NCI-H524 treated with DMSO at 0.1 percent for 48 hours (cell line): ENCODE data around the gene HBA2.
A peak's percentile ranks its signal among the peaks of the same experiment; 100 is the strongest.
"Not testable (repeated sequence)": the region's sequence is repeated elsewhere in the genome, so short reads cannot be mapped to it uniquely, and the experiment has no call there.

Experiments
- DNase-seq: peaks from one replicate; lab custom pipeline; 2025; lab: John Stamatoyannopoulos, UW

HBA2 gene

GRCh38 chr16:175011-175949 lies 2.6 kb downstream of the HBA2 start:
- DNase-seq: no peak

DNA sequence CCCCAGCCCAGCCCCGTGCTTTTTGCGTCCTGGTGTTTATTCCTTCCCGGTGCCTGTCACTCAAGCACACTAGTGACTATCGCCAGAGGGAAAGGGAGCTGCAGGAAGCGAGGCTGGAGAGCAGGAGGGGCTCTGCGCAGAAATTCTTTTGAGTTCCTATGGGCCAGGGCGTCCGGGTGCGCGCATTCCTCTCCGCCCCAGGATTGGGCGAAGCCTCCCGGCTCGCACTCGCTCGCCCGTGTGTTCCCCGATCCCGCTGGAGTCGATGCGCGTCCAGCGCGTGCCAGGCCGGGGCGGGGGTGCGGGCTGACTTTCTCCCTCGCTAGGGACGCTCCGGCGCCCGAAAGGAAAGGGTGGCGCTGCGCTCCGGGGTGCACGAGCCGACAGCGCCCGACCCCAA lies 3.3 kb downstream of the HBA2 start:
- DNase-seq: not testable (repeated sequence)

GRCh38 chr16:176477-177382 lies 4.1 kb downstream of the HBA2 start, which contains the start of gene HBA1:
TSS of gene HBA1 (plus strand) at chr16:176680. CDS start at chr16:176717, 37 bp downstream.
- not testable (repeated sequence) for DNase-seq

DNA sequence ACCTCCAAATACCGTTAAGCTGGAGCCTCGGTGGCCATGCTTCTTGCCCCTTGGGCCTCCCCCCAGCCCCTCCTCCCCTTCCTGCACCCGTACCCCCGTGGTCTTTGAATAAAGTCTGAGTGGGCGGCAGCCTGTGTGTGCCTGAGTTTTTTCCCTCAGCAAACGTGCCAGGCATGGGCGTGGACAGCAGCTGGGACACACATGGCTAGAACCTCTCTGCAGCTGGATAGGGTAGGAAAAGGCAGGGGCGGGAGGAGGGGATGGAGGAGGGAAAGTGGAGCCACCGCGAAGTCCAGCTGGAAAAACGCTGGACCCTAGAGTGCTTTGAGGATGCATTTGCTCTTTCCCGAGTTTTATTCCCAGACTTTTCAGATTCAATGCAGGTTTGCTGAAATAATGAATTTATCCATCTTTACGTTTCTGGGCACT lies 4.7 kb downstream of the HBA2 start:
- no peak for DNase-seq

- DNase-seq: no peak
These were observed 5.4 kb downstream of the HBA2 start for GRCh38 chr16:177981-178667.

- DNase-seq: no peak
These were observed 6.0 kb downstream of the HBA2 start for GRCh38 chr16:178668-179015.

DNA sequence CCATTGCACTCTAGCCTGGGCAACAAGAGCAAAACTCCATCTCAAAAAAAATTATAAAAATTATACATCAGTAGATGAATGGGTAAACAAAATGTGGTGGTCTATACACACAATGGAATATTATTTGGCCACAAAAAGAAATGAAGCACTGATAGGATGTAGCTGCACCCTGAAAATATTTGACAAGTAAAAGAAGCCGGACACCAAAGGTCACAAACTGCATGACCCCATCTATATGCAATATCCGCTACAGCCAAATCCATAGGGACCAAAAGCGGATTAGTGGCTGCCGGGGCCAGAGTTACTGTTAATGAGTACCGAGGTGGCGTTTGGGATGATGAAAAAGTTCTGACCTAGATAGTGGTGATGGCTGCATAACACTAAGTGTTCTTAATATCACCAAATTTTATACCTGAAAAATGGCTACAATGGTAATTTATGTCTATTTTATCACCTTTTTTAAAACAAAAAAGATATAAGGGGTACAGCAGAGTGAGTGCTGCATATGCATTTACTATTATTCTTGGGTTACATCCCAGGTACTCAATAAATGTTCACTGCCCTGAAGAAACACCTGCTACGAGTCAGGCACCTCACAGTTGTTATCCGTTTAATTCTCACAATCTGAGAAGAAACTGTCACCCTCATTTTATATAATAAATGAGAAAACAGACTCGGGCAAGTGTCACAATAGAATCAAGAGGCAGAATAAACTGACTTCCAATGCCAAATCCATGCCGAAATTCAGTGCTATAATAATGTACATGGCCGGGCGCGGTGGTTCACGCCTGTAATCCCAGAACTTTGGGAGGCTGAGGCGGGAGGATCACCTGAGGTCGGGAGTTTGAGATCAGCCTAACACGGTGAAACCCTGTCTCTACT lies 6.8 kb downstream of the HBA2 start:
- DNase-seq: no peak

DNA sequence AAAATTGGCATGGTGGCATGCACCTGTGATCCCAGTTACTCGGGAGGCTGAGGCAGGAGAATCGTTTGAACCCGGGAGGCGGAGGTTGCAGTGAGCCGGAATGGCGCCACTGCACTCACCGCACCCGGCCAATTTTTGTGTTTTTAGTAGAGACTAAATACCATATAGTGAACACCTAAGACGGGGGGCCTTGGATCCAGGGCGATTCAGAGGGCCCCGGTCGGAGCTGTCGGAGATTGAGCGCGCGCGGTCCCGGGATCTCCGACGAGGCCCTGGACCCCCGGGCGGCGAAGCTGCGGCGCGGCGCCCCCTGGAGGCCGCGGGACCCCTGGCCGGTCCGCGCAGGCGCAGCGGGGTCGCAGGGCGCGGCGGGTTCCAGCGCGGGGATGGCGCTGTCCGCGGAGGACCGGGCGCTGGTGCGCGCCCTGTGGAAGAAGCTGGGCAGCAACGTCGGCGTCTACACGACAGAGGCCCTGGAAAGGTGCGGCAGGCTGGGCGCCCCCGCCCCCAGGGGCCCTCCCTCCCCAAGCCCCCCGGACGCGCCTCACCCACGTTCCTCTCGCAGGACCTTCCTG lies 7.5 kb downstream of the HBA2 start, which contains the start of gene HBQ1:
Gene HBQ1, plus strand, starts transcription at position 359 of the 575 bp plus-strand sequence. Its CDS starts 28 bp downstream, at position 387.
- DNase-seq: no peak

DNA sequence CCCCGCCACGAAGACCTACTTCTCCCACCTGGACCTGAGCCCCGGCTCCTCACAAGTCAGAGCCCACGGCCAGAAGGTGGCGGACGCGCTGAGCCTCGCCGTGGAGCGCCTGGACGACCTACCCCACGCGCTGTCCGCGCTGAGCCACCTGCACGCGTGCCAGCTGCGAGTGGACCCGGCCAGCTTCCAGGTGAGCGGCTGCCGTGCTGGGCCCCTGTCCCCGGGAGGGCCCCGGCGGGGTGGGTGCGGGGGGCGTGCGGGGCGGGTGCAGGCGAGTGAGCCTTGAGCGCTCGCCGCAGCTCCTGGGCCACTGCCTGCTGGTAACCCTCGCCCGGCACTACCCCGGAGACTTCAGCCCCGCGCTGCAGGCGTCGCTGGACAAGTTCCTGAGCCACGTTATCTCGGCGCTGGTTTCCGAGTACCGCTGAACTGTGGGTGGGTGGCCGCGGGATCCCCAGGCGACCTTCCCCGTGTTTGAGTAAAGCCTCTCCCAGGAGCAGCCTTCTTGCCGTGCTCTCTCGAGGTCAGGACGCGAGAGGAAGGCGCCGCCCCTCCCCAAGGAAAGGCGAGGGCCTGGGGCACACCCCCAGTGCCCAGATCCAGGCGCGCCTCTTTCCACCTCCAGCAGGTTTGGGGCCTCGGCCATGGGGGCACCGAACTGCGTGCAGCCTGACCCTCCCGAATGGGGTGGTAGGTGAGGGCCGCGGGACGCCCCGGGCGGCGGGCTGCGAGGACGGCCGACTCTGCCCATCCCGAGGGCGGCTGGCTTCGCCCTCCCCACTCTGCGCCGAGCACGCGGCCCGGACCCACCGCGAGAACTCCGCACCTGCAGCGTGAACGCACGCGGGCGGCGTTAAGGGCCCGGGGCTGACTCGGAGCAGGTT lies 8.2 kb downstream of the HBA2 start:
- DNase-seq: peak; percentile 60

DNA sequence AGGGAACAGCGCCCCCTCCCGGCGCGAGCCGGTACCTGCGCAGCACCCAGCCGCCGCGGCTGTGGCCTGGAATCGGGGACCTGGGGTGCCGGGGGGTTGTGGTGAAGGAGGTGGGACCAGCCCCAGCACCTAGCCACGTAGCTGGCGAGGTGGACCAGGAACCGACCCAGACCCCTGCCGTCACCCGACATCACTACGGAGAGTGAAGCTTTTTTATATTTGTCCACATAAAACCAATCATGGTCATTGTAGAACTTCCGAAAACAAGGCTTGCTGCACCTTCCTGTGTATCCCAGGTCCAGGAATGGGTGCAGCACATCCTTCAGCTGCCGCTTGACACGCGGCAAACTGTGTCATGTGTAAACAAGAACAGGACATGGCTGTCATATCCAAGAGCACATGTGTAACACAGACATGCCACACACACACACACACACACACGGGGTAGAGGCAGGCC lies 8.9 kb downstream of the HBA2 start:
- DNase-seq: no peak

GRCh38 chr16:183005-183404 lies 10.3 kb downstream of the HBA2 start:
- no peak for DNase-seq

DNA sequence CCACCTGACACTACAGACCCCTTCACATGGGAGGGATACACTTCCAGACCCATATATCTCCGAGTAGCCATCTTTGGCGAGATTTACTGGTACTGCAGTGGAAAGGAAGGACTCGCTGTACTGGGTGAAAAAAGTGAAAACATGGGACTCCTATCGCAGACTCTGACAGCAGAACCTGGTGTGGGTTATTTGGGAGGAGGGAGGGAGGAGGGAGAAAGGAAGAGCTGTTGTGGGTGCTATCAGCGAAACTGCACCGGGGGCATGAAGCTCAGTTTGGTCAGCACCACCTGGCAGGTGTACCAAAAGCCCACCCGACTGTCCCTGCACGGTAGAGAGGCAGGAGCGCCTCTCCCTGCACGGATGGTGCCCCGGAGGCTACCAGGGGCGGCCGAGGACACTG lies 12.5 kb downstream of the HBA2 start:
- no peak for DNase-seq

GRCh38 chr16:185691-186090 lies 13.0 kb downstream of the HBA2 start:
- DNase-seq: no peak

- DNase-seq: no peak
These were observed 14.7 kb downstream of the HBA2 start for GRCh38 chr16:187330-187729.

DNA sequence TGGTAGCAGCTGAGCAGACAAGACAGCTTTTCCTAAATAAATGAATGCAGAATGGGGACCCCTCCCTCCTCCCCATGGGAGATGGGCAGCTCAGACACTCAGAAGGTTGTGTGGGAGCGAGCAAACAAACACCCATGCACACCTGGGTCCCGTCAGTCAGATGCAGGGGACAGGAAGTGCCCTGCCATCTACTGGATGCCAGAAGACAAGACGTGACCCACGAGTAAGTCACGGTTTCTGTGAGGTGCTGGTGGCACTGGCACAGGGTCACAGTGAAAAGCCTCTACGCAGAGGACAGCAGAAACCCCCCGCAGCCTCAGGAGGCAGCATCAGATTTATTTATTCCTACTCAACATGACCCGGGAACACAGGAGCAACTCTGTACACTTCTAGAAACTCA lies 16.0 kb downstream of the HBA2 start:
- no peak for DNase-seq

DNA sequence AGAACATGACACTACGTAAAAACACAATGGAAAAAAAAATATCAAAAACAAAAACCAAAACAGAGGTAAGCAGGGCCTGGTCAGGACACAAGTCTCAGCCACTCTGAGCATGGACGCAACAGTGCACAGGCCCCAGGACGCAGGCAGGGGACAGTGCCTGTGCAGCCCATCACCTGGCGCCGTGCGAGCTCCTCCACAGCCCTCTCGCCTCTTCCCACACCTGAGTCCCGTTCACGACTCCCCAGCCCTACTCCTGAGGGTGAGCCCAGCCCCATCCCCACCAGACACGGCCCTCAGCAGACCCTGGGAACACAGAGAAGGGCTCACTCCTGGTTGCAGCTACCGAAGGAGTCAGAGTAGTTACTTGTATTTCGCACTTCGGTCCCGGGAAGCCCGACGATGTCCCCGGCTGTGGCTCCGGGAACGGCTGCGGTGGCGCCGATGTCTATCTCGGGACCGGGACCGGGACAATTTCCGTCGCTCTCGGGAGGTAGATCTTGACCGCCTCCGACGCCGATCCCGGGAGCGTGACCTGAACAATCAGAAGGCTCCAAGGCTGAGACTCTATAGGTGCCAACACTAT lies 17.0 kb downstream of the HBA2 start:
- no peak for DNase-seq

DNA sequence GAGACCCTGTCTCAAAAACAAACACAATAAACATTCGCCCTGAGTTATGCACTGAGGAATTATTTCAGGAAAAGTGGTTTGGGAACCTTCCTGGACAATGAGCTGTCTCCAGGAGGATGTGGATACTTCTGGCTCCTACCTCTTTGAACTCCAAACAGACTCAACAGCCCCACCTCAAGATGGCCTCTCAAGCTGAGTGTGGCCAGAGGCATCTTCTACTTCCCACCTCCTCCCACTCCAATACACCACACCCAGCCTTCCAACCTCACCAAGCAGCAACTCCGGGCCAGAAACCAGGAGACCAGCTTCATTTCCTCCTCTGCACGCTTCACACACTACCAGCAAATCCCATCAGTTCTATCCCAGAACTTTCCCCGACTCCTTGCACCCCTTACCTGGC lies 19.2 kb downstream of the HBA2 start:
- DNase-seq: no peak

DNA sequence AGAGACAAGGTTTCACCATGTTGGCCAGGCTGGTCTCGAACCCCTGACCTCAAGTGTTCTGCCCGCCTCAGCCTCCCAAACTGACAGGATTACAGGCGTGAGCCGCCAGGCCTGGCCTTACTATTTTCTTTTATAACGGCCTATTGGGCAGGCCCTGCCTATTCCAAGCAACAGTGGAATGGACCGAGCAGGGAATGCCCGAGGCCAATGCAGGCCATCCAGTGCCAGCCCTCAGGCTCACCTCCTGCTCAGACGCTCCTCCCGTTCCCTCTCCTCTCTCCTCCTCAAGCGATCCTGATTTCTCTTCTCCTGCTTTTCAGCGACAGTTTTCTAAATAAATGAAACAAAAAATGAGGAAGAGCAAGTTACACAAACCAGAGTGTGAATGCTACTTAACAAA lies 20.0 kb downstream of the HBA2 start:
- no peak for DNase-seq

DNA sequence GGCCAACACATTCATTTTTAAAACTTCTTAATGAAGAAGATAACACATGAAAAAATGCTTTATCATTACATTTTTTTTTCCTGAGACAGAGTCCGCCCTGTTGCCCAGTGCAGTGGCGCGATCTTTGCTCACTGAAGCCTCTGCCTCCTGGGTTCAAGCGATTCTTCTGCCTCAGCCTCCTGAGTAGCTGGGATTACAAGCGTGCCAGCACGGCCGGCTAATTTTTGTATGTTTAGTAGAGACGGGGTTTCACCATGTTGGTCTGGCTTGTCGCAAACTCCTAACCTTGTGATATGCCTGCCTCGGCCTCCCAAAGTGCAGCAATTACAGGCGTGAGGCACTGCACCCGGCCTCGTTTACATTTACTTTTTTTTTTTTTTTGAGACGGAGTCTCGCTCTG lies 20.8 kb downstream of the HBA2 start:
- DNase-seq: no peak
